Measurements from ENCODE around the gene ATXN10.

- TF ChIP-seq CTCF (IDR thresholded peaks at IDR 0.05) (no peak), POLR2A (IDR thresholded peaks at IDR 0.05) (no peak)
Observed at GRCh38 chr22:45880716-45881523, 209.3 kb downstream of the ATXN10 start.
